Smooth muscle cell of the brain vasculature (primary cell): ENCODE data around the gene CORO2B.

Experiments used
- DNase-seq: peaks from one replicate; pipeline ENCODE4 v3.0.0-alpha.2; 2012; ENCODE audit warnings: low read depth, low spot score

CORO2B gene

DNA sequence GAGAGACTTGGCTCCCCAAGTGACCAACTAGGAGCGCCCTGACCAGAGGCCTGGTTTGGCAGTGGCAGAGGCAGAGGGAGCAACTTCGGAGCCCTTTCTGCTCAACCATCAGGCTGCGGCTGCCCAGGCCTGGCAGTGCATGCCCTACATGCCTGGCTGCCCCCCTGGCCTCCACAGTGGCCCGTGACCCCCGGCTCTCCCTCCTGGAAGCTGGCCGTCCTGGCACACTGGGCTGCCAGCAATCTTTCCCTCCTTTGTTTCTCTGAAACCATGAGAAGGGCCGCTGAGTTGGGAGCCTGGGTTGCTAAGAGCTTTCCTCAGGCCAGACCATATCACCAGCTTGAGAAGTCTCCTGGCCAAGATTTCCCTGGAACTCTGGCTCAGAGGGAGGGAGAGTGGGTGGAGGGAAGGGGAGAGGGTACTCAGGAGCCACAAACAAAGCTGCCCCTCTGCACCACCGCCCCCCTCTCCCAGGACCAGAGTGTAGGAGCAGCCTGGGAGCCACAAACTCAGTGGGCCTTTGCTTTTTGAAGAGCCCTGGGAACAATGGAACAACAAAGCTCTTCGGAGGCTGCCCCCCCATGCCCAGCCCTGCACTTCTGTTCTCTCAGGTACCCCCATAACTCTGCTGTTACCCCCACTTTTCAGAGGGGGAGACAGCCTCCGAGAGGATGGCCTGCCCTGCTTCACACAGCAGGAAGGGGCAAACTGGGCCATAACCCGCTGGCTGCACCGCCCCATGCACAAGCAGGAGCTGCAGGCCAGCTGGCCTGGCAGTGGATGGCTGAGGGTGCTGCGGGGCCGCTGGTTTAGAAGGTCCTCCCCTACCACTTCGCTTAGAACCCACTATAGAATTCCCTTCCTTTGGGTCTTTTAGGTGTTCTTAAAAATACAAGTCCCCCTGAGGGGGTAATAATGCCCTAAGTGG lies 11.3 kb downstream of the CORO2B start:
- no peak for DNase-seq

DNA sequence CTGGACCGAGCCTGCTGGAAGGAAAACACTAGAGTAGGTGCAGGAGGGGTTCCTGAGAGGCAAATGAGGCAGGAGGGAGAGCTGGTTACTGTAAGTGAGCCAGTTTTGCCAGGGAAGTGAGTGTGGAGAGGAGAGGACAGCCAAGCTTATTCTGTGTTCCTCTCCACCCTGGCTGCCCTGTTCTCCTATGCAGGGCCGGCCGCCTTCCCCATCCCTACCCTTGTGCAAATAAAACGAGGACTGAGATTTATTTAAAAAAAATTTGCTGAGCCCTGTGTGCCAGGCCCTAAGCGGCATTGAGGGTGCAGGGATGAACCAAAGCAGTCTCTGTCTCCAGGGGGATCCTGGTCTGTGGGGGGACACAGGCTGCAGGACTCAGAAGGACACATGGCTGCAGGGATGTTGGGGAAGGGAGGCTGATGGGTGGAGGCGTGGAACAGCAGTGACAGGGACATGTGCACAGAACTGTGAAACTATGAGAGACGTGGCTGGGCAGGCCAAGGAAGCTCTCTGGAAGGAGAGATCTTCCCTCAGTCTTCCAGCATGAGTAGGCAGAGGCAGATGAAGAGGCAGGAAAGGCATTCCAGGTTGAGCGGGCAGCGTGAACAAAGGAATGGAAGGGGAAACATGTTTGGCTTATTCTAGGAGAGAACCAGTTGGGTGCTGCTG lies 12.1 kb downstream of the CORO2B start:
- no peak for DNase-seq

DNA sequence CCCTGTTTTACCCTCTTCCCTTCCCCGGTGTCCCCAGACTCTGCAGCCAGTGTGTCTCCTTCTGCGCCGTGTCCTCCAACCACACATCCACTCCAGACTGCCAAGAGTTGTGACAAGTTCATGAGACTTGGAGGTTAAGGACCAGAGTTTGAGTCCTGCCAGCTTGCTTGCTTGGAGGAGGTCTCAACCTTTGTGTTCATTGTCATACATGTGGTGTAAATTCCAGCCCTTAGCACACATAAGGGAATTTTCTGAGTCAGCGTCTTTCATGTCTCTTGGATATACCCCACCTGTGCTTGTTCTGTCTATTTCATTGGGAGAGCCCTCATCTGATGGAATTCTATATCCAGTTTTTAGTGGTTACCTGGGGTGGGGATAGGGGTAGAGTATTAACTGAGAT lies 13.3 kb downstream of the CORO2B start:
- no peak for DNase-seq

DNA sequence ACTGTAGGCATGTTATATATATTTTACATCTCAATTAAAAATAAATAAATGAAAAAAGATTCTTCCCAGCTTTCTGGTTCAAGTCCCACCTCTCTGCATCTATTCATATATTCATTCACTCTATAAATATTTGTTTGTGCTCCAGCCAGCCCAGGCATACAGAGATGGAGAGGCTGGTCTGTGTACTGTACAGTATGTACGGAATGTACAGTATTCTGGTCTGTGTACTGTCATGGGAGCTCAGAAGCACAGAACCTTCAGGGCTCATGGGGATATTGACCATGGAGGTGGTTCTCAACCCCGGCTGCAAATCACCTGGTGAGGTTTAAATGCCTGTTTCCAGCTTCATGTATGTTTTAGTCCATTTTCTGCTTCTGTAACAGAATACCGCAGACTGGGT lies 13.8 kb downstream of the CORO2B start:
- no peak for DNase-seq

DNA sequence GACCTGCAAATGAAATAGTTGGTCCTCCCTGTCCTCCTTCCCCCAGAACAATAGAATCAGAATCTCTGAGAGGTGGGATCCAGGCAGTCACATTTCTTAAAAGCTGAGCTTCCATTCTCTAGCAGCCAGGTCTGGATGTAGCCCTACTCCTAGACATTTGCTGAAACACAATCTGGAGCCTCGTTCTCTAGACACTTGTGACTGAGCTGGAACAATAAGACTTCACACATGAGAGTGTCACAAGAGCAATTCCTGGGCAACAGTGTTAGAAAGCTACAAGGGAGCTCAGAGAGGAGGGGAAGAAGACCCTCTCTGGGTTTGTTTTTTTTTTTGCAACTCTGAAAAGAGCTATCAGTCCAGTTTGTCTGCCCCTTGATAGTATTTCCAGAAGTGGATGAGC lies 14.5 kb downstream of the CORO2B start:
- no peak for DNase-seq

DNA sequence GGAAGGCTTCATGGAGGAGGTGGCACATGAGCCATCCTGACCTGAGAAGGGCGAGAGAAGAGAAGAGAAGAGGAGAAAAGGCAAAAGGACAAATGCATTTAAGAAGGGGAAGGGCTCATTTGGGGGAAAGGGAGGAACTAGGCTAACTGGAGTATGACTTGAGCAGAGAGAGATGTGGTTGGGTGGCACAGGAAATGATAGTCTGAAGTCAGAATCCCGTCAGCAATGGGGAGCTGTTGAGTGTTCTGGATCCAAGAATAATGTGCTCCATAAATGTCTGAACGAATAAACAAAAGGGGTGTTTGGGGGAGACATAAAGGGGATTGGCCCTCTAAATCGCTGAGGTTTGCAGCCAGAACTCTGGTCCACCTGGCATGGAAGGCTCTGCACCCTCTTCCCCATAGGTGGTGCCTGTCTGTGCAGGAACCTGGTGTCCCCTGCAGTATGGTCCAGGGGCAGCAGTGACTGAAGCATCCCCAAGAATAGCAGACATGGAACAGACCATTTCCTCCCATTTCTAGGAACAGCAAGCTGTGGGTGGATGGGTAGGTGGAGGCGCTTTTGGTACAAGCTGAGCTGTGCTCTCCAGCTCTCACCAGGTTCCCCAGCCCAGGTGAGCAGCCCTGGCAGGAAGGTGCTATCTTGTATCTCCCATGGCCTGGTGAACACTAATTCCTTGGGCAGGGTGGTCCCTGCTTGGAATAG lies 15.2 kb downstream of the CORO2B start:
- DNase-seq: no peak

DNA sequence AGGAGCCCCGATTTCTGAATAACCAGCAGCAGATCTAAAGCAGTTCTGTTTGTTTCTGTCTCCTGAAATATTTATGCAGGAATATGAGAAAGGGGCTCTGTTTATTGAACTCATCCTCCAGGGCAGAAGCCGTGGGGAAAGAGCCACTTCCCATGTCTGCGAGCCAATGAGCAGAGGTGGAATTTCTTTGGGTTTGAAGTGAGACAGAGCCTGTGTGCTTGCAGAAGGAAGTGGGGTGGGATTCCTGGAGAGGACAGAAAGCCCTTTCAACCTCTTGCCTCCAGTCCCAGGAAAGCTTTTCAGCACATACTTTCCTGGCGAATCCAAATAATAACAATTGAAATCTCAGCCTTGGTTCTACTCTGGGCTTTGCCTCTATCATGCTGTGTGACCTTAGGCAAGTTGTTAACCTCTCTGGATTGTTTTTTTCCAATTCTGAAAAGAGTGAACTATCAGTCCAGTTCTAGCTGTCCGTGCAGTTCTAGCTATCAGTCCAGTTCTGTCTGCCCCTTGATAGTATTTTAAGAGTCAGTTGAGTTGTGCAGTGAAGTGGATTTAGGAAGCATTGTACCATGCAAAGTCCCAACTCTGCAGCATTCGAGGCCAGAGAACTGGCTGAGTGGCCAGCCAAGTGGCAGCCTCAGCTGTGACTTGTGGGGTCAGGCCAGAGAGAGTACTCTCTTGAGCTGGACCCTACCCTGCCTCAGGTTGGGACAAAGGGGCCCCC lies 15.9 kb downstream of the CORO2B start:
- DNase-seq: peak; percentile 80

DNA sequence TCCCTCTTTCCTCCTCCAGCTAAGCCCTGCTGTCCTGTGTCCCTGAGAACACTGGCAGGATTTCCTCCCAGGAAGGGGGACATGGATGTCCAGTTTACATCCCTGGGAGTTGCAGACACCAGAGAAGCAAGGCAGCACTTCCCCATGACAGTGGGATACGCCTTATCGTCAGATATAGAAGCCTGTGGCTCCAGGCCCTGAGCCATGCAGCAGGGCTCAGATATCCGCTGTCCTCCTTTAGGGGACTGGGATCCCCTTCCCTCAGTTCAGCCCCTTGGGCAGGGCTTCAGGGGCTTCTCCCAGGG lies 16.4 kb downstream of the CORO2B start:
- DNase-seq: no peak

DNA sequence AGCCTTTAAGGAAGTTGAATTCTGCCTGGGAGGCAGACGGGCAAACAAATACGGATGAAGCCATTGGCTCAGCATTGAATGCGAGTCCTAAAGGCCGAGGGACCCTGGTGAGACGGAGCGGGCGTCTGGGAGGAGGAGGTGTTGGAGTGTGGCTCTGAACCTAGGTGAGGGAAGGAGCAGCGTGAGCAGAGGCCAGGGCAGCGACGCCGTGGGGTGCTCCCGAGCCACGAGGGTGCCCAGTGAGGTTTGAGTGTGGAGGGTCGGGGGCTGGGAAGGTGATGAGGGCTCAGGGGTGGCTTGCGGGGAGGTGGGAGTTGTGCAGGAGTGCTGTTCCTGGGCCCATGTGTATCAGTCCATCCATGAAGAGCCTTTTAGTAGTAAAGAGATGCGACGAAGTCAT lies 17.0 kb downstream of the CORO2B start:
- no peak for DNase-seq

DNA sequence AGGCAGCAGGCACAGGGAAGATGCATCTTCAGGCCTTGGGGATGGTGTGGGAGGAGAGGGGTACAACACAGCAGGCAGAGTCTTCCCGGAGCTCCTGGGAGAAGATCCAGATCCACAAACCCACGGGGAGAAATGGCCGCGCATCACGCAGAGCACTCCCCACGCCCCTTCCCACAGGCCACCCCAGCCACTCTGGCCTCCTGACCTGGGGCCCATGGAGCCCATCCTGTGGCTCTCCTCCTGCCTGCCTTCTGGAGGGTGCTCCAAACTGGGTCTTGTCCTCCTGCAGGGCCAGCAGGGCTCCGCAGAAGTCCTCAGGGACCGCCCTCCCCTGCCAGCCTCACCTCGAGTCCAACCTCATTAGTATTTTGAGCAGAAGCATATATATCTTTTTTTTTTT lies 17.9 kb downstream of the CORO2B start:
- DNase-seq: no peak

DNA sequence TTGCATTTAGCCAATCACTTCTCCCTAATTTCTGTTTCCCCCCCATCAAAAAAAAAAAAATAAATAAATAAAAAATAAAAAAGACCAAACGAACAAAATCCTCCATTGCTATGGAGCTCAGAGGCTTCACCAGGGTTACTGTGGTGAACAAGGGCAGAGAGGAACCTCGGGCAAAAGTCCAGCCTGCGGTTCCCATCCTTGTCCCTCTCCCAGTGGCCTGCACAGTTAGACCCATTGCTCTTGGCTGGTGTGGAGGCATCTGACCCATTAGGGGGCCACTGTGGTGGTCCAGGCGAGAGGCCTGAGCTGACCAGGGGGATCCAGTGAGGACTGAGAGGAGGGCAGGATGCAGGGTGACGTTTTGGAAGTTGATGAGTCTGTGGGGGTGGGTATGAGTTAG lies 18.8 kb downstream of the CORO2B start:
- DNase-seq: no peak

DNA sequence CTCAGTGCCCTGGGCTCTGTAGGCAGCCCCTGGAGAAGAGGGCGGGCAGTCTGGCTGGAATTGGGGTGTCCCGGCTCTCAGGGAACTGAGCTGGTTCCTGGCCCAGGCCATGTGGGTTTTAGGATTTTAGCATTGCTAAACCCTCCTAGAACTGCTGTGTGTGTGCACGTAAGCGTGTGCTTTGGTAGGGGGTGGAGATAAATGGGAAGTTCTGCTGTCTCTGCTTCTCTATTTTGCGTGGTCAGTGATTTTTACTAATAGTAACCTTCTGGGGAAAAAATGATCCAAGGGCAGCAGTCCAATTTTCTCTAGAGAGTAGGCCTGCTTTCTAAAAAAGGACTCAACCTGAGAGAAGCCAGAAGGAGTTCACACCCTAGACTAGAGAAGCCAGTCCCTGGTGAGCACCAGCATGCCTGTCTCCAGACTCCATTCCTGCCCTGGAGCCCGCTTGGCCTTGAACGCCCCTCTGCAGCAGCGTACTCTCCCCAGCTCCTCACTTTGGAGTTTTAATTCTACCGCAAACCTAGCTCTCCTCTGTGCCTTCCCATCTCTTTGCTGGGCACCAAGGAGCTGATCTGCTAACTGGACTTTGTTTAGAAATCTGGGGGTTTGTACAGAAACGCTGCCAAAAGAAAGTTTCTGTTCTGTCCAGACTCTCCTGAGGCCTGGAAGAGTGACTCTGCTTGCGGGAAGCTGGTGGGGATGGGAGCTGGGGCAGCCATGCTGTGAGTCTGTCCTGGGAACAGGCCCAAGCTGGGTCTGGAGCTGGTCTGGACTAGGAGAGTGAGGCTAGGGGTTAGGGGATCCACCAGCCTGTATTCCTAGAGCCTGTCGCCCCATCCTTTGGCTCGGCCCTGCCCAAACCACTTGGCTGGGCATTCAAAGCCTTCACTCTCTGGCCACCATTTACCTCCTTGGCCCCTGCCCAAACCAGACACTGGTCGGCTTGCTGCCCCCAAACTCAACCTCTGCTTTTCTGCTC lies 19.7 kb downstream of the CORO2B start:
- DNase-seq: no peak

DNA sequence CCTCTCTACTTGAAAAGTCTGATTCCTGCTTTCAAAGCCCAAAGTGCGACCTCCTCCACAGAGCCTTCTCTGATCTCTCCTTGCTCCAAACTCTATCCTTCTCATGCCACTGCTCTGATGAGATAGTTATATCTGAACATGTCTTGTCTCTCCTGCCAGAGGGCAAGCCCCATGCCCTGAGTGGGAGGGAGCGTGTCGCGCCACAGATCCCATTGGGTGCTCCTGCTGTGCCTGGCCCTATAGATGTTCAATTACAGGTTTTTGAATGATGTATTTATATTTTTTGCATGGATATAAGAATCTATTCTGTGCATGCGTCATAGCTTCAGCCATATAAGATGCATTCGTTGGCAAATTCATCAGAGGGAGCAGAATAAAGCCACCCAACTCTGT lies 20.4 kb downstream of the CORO2B start:
- DNase-seq: no peak

DNA sequence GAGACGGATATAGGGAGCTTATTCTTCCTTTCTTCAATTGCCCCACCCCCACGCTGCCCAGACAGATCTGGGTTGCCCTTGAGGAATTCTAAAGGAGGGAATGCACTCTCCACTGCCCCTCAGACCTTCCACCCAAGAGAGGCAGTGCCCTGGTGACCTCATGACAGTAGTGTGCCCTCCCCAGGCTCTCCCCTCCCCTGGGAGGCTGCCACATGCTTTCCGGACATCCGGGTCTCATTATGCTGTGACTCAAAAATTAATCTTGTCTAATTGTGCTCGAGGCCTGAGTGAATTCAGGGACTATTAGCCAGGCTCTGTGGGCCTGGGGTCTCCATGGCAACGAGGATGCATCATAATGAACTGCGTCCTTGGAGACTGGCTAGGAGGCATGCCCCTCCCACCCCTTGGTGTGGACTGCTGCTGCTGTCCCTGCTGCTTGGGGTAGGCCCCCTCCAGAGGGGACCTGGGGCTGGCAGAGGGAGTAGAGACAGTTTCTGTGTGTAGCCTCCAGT lies 20.8 kb downstream of the CORO2B start:
- DNase-seq: no peak

DNA sequence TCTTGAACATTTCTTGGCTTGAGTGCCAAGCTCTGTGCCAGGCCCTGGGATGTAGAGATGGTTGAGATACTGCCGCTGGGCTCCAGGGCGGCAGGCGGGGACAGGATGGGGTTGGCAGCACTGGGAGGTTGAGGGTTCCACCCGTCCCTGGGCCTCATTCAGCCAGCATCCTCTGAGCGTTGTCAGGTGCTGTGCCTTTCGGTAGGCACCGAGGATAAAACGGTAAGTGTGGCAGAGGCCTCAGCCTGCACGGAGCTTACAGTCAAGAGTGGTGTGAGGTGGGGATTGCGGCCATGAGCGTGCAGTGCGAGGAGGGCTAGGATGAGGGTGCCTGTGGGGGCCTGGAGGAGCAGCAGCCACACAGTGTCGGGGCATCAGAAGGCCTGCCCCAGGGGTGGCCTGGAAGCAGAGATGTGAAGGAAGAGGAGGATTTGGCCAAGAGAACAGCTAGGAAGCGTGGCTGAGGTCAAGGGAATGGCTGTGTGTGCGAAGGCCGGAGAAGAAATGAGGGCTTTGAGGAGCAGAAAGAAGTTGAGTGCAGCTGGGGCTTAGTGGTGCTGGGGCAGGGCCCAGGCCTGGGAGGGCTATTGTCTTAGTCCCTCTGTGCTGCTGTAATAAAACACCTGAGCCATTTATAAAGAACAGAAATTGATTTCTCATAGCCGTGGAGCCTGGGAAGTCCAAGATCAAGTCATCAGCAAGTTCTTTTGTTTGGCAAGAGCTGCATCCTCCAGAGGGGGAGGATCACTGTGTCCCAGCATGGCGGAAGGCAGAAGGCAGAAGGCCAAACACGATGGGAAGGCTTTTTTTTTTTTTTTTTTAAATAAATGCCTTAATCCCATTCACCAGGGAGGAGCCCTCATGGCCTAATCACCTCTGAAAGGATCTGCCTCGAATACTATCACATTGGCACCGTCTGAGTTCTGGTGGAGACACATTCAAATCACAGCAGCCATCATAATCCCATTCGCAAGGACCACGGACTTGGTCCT lies 22.7 kb downstream of the CORO2B start:
- no peak for DNase-seq

DNA sequence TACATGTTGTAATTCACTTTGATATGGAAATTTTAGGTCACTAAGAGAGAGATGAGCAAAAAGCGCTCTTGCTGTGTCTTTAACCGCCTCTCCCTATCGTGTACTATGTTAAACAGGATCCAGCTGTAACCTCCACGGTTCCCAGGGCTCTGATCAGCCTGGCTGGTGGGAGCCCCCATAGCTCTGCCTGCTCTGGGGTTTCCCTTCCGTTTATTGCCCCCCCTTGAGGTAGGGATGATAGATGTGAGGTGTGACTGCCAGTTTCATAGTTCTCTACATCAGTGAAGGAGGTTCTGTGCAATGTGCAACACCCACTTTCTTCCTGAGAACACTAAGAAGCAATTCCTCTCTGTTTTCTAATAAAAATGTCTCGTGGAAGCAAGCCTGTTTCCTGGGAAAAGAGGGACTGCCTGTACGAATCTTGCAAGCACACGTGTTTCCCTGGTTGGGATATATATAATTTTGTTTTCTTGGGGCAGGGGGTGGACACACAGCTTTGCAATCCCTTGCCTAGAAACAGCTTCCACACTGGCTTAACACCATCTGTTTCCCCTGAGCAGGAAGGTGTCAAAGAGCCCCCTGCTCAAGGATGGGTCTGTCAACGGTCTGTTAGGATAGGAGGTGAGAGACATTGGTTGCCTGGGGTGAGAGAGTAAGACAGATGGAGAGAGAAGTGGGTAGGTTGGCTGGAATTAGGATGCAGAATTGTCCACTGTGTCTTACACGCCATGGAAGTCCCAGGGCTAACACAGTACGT lies 23.8 kb downstream of the CORO2B start:
- no peak for DNase-seq

DNA sequence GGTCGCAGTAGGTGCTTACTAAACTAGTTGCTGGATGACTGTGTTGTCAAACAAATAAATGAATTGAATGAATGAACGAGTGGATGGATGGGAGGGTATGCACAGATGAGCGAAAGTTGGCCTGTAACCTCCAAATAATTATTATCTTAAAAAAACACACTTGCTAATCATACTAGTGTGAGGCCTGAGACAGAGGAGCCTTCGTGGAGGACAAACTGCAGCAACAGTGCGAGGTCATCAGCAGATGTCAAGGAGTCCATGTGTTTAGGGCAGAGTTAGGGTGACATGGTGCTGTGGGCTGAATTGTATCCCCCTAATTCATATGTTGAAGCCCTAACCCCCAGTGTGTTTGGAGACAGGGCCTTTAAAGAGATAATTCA lies 24.4 kb downstream of the CORO2B start:
- DNase-seq: no peak

DNA sequence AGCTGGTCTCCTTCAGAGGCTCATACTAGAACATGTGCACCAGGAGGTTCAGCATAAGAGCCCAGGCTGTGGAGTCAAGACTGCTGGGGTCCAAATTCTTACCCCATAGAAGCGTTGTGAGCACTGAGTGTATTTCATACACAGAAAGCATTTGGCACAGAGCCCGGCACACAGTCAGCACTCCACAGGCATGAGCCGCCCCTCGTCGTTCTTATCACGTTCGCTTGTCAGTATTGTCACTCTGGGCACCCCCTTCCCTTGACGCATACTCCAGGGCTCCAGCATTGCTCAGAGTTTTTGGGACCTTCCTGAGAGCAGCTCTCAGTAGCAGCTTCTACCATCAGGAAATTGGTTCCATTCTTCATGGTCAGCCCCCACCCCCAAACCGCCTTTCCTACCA lies 25.2 kb downstream of the CORO2B start:
- DNase-seq: no peak
